GM21515 (cell line): ENCODE data around the gene DOK6.
"Not testable (repeated sequence)": the region's sequence is repeated elsewhere in the genome, so short reads cannot be mapped to it uniquely, and the experiment has no call there.

Experiments
- ATAC-seq: cut with Tn5 transposase; IDR thresholded peaks from one replicate; pipeline ENCODE4 v1.9.1; 2021; ENCODE audit not compliant: unreplicated experiment

DOK6 gene

DNA sequence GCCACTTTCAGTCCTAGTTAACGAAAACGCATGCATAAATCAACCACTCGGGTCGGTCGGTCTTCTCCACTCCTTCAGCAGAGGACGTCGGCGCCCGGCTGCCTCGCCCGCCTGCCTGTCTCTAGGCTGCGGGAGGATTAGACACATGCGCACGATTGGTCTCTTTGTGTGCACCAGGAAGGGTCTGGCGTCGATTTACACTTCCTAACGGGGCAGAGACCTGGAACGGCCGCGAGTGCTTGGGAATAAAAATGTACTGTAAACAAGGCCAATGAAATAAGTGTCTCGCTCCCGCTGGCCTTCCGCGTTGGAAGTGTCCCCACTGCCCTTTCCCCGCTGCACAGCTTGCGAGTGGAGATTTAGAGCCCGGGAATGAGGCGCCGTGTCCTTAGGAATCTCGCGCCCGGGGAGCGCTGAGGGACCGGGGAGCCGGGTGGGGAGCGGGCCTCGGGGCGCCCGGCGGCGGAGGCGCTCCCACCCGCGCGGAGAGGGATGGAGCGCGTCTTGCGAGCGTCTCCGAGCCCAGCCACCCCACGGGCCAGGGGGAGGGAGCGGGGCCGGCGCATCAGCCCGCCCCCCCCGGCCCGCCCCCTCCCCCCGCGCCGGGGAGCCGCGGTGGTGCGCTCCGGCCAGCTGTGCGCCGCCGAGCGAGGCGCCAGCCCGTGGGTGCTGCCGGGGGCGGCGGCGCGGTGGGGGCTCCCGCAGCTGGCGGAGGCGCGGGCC, at the start of gene DOK6:
Gene DOK6, plus strand, starts transcription at position 636 of the 723 bp plus-strand sequence.
- ATAC-seq, result no peak

DNA sequence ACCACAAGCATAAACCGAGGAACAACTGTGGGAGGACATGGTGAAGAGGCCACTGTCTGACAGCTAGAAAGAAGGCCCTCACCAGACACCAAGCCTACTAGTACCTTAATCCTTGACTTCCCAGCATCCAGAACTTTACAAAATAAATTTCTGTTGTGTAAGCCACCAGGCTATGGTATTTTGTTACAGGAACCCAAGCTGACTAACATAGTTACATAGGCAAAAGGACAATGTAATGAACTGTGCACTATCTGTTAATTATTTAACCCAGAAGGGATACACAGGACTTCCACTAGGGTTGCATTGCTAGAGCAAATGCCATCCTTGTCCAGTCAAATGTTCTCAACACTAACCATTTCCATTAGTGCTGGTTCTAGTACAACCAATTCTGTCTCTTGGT, 47.7 kb upstream of the DOK6 start:
- ATAC-seq, result no peak

DNA sequence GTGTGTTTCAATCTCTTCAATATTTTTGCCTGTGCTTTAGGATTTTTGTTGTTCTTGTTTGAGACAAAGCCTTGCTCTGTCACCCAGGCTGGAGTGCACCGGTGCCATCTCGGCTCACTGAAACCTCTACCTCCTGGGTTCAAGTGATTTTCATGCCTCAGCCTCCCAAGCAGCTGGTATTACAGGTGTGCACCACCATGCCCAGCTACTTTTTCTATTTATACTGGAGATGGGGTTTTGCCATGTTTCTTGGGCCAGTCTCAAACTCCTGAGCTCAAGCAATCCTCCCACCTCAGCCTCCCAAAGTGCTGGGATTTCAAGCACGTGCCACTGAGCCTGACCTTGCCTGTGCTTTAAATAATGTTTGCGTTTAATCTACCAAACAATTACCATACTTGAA, 43.1 kb upstream of the DOK6 start:
- no peak for ATAC-seq

DNA sequence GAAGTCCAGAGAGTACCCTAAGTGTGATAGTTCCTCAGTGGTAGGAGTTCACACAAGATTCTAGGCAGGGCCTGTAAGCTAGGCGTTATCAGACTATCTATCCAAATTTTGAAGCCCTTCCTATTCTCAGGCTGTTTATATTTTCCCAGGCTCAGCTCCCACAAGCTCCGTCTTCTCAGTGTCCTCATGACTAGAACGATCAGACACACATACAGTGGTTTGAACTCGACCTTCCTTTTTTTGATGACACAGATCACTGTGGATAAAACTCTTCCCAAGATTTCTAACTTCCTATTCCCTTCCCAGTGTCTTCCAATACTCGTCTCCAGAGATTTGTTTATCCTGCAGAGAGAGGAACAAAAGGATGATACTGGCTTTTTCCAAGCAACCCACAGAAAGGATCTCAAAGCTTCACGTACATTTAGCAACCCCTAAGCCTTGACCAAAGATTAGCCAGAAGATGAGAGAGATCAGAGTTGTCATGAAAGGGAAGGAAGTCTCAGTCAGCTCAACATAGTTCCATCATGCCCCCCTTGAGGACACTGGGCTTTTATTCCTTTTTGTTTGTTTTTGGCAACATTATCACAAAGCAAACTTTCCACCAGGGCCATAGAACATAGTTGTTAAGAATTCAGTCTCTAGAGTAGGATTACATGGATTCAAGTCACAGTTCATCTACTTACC, 42.3 kb upstream of the DOK6 start:
- no peak for ATAC-seq

DNA sequence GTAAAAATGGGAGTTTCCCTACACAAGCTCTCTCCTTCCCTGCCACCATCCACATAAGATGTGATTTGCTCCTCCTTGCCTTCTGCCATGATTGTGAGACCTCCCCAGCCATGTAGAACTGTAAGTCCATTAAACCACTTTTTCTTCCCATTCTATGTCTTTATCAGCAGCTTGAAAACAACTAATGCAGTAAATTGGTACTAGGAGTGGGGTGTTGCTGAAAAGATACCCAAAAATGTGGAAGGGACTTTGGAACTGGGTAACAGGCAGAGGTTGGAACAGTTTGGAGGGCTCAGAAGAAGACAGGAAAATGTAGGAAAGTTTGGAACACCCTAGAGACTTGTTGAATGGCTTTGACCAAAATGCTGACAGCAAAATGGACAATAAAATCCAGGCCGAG, 40.9 kb upstream of the DOK6 start:
- ATAC-seq, result not testable (repeated sequence)

DNA sequence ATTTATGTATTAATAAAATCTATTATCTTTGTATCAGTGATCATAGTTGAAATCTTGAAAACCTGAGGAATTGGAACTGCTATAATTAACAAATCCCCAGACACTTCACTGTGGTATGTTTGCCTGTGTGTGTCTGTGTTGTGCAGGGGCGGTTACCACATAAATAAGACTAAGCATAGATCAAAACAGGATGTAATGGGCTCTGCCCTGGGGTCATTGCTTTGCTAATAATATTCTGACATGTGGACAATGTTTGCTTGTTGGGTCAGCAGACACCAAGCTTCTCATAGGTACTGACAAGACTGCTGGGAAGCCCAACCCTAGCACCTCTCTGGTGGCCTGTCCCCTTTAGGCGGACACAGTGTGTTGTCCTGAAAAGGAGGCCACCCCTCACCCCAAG, 35.8 kb upstream of the DOK6 start:
- ATAC-seq, result no peak

DNA sequence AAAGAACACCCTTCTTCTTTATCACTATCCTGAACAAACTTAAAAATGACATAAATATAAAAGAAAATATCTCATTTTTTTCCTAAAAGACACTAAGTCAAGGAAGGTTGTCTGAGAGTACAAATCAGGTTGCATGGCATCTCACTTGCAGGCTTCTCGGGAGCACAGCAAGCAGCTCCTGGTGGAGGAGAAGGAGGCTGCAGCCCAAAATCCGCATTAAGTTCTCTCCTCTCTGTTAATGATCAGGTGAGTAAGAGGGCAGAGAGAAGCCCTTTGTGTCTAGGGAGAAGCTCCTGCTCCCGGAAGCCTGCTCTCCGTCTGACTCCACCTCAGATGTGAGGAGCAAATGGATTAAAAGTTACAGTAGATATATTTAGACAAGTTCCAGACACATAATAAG, 35.0 kb upstream of the DOK6 start:
- no peak for ATAC-seq

DNA sequence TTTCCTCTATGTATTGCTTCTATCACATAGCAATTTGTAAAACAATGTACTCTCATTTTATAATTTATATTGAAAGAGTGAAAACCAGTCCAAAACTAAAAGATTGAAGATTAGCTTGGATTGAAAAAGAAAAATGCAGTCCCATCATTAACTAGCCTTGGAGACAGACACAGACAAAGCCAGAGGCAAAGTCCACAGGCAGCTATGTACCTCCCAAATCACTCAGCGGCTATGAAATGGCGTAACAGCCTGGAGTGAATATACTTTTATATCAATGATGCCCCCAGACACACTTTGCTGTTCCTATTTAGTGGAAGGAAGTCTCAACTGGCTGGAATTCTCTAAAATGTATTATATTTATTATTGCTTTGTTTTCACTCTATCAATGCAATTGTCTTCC, 33.6 kb upstream of the DOK6 start:
- no peak for ATAC-seq

DNA sequence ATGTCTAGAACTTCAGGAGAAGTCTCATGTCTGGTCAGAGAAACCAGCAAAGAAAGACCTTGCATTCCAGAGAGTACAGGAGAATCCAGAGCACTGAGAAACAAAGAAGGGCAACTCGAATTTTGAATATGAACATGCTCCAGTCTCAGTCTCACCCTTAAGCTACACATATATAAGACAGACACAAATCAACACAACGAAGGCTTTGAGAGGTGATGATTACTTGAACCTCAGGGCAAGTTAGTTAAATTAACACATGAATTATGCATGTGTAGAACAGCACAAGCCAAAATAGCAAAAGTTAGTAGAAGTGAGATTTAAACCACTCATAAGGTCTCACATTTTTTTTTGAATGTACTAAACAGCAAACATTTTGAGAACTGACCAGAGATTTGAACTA, 29.0 kb upstream of the DOK6 start:
- ATAC-seq, result no peak

DNA sequence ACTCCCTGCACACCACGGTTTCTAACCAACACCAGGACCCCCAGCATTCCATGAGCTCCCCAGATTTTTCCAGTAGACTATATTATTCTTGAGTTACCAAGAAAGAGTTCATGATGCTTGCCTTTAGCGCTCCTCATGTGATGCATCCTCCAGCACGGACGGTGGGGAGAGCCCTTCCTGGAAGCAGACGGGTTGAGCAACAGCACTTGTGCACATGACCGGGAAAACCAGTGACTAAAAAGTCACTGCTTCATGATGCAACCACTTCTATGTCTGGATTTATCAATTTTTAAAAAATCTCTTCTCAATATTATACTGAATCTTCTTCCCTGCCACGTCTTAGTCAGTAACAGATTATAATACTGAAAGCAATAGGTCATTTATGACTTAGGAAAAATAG, 20.4 kb upstream of the DOK6 start:
- ATAC-seq, result no peak

DNA sequence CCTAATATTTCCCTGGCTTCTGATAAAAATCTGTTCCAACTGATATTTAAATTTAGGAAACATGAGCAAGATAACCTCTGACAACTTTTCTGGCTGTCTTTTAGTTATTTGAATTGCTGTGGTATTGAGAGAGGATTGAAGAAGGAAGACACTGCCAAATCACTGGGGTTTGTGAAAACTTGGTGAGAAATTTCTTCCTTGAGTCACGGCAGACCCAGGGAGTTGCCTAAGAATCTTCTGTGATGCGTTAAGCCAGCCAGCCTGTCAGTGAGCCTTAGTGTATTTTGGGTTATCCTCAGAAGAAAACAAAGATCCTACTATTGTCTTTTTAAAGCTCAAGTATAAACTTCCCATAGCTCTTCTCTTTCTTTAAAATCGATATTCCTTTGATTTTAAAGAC, 17.5 kb upstream of the DOK6 start:
- ATAC-seq, result no peak

DNA sequence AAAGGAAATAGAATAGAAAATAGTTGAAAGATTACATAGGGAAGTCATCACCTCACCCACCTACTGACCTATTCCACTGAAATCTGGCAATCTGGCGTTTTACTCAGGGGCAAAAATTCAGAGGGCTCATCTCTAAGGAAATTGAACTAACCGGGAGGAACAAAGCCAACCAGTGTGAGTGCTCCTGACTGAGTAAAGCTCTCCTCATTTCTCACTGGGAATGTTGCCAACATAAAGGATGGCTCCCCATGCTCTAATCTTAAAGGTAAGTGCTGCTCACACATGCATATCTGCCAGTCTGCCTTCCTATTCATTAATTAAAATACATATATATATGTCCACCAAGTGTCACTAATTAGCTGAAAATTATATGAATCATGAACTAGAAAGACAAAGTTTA, 13.5 kb upstream of the DOK6 start:
- ATAC-seq, result no peak

DNA sequence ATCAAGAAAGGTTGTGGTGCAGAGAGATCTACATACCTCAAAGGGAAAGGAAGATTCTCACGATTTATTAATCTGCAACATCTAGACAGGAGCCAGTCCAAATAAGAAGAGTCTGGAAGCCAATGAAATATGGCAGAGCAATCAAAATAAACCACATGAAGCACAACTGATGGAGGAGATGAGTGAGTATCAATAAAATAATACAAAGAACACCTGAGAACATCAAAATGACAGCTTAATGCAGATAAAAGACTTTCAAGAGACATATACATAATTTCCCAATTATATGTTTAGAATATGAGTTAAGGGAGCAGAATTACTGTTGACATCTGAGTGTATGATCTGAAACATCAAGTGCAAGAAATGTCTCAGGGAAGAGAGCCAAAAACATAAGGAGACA, 12.5 kb upstream of the DOK6 start:
- ATAC-seq, result no peak

DNA sequence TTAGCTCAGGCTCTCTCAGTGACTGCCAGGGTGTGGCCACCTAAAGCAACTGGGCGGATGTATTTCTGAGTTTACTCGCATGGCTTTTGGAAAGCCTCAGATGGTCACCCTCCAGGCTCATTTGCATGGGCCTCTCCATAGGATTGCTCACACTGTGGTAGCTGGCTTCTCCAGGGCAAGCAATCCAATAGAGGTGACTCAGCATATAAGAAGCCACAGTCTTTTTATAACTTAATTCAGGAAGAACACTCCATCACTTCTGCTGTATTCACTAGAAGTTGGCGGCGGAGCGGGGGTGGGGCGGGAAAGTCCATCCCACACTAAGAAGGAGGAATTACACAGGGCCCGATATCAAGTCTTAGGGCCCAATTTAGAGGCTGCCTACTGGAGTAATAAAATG, 3.6 kb upstream of the DOK6 start:
- no peak for ATAC-seq

DNA sequence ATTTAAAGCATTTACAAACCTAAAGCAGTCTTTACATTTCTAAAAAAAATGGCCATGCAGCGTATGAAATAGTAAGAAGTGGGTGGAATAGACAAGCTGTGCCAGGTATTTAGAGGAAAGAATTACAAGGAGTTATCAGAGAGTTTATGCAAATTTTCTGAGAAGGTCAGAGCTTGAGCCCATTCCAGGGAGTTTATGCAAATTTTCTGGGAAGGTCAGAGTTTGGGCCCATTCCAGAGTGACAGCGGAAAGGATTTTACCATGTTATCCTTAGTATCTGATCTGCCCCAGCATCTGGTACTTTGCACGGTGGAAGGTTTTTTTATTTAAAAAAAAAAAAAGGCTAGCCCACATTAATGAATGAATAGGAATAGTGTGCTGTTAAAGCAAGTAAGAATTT, 1.4 kb upstream of the DOK6 start:
- ATAC-seq, result no peak

DNA sequence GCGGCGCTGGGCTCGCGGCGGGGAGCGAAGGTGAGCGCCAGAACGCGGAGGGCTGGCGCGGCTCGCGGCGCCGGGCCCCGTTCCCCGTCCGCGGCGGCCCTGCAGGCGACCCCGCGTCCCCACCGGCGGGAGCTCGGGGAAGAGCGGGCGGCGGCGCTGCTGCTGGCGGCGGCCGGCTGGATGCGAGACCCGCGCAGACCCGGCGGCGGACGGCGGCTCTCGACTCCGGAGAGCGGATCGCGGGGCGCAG, 213 bp downstream of the DOK6 start:
- ATAC-seq, result no peak

DNA sequence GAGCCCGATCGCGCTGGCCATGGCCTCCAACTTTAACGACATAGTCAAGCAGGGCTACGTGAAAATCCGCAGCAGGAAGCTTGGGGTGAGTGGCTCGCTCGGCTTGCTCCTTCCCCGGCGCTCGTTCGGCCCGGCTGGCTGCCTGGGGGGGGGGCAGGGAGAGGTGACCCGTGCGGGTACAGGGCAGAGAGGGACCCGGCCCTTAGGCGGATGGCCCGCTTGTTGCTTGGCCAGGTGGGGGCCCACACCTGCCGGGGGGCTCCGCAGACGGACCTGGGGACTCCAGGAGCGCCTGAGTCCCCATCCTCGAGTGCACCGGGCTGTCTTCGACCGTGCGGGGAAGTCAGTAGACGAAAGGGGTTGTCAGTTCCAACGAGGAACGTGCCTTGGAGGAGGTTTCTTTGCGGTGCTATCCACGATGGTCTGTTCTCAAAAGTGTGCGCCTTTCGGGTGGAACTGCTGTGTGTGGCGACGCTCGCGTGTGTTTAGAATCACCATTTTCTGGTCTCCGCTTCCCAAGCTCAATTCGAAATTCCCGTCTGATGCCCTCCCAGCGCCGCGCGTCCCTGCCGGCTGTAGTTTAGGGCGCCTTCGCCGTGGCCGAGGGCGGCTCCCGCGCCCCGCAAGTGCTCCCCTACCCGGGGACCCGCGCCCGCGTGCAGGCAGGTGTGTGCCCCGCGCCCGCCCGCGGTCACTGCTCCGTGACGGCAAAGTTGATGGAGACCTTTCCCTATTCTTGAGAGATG, 711 bp downstream of the DOK6 start:
- ATAC-seq, result no peak

DNA sequence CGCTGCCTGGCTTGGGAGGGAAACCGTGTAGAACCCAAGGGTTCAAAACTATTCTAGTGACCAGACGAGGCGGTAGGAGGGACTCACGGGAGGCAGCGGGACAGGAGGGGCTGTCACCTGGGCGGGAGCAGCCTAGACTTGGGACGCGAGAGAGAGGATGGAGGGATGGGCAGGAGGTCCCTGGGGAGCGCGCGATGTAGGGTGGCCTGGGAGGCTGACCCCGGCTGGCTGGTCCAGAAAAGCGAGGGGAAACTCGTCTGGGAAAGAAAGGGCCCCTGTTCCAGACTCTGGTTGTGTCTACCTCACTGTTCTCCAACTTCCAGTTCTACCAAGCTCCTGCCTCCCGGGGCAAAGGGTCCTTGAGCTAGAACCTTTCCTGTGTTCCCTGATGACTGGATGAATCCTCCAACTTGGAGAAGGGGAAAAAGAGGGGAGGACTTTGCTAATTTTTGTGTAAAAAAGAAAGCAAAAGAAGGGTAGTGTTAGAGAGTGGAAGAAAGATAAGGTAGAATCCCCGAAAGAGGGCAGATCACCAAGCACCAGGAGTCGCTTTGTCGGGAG, 1.4 kb downstream of the DOK6 start:
- ATAC-seq, result no peak

DNA sequence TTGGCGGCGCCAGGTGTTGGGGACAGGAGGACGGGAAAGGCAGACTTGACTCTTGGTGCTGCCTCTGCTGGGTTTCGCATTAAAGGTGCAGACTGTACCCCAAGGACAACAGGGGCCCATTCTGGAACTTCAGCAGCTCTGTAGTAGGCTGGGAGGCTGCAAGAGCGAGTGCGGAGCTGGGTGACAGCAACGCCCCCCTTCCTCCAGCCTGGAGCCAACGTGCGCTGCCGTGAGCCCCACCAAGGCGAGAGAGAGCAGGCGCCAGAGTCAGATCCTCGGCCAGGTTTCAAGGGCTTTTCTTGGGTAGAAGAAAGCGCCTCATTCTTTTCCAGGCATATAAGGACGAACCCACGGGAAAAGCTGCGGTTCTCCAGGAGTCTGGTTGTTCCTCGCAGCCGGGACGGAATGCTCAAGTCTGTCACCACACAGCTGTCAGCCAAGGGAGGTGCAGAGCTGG, 1.9 kb downstream of the DOK6 start:
- ATAC-seq, result no peak

DNA sequence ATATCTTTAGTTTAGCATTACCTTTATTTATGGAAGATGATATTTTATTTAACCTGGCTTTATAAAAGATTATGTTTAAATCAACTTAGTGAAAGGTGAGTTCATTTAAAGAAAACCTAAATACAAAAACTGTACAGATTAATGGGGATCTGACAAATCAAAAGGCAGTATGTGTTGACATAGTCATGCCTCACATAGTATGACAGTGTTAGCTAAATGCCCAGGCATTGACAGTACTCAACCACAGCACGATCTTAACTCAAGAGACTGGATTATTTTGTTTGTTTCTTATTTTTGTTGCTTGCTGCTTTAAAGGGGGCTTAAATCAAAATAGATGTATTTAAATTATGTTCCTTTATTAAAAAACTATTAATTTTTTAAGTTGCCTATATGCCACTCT, 7.8 kb downstream of the DOK6 start:
- no peak for ATAC-seq

DNA sequence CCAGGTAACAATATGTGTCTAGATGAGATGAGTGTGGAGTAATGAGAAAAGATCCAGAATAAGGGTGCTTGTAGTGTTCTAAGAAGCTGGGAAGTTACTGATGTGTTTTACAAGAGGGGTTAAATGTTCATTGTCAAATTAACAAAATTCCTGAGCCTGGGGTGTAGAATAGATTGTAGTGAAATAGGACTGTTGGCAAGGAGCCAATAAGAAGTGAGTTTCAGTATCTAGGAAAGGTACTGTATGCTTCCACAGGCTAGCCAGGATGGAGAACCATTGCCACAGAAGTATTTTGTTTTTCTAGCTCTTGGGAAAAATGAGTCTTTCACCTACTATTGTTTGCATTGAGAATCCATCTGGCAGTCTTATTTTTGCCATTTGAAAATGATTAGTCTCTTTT, 10.5 kb downstream of the DOK6 start:
- no peak for ATAC-seq

DNA sequence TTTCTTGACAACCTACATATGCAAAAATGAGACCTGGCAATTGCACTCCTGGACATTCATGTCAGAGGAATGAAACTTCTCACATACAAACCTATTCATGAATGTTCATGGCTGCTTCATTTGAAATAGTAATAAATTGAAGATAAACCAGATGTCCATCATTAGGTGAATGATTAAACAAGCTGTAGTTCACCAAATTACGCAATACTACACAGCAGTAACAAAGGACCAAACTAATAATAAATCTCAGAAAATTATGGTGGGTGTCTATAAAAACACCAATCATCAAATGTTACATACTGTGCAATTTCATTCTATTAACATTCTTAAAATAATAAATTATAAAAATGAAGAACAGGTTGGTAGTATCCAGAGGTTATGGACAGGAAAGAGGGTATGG, 13.5 kb downstream of the DOK6 start:
- no peak for ATAC-seq
